Activated naive CD4-positive, alpha-beta T cell treated with anti-CD3 and anti-CD28 coated beads, Interleukin-2, amount 50 U/mL, for 72 hours (primary cell): Measurements from ENCODE around the gene STAC3. TPM values are rescaled to one million over a fixed set of nuclear protein-coding genes. Genes with fewer than 3 reads are reported as not detected.
A peak's percentile ranks its signal among the peaks of the same experiment; 100 is the strongest.

Experiments
- ATAC-seq, 2 donors: fragments of 150-1000 bp; cut with Tn5 transposase; 2 replicates each; pipeline ENCODE4 v1.10.0; 2021; ENCODE audit warnings: mild to moderate bottlenecking in 2 of 2, moderate library complexity in 2 of 2
- DNase-seq, 2 donors: peaks; one replicate each; pipeline ENCODE4 v3.0.0; 2021 to 2022; ENCODE audit warnings: low spot score in 2 of 2
- H3K27ac Mint-ChIP-seq, 2 donors: one replicate each; pipeline ENCODE4 v1.8.0; 2022; ENCODE audit warnings: mild to moderate bottlenecking in 2 of 2, mixed read lengths in 2 of 2
- H3K36me3 Mint-ChIP-seq, 2 donors: one replicate each; pipeline ENCODE4 v1.8.0; 2022; ENCODE audit warnings: mixed read lengths in 2 of 2
- H3K9me3 Mint-ChIP-seq, 2 donors: one replicate each; pipeline ENCODE4 v1.8.0; 2022; ENCODE audit warnings: mixed read lengths in 2 of 2
- total RNA-seq, 2 donors: library from RNA; stranded (reverse); gene quantifications; one replicate each; pipeline ENCODE4 v1.2.3, GENCODE V29; 2022

The STAC3 gene
- total RNA-seq, 2 donors from 2014 or later = 2.8 to 5.4 TPM

DNA sequence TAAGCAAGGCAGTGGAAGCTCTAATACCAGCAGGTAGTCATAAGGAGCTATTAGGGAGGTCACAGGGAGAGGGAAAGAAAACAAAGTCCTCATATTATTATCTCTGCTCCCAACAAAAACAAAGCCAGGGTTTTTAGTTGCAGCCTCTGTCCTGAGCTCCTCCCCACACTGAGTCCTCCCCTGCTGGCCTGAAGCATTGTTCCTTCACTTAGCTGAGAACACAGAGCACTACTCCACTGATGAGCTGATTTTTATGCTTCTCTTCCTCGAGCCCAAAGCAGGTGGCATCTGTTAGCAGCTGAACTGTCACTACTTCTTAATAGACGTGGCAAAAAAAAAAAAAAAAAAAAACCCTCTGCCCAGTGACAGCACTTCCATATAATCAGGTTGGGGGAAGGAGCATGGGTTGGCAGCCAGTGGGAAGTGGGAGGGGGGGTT lies 10.5 kb upstream of the STAC3 start:
- Mint-ChIP-seq H3K36me3 (no peaks in the 10 kb centered on the region), H3K27ac (no peak overlapping the region), H3K9me3 (no peaks in the 10 kb centered on the region)
- no peak for DNase-seq
- no peak for ATAC-seq

DNA sequence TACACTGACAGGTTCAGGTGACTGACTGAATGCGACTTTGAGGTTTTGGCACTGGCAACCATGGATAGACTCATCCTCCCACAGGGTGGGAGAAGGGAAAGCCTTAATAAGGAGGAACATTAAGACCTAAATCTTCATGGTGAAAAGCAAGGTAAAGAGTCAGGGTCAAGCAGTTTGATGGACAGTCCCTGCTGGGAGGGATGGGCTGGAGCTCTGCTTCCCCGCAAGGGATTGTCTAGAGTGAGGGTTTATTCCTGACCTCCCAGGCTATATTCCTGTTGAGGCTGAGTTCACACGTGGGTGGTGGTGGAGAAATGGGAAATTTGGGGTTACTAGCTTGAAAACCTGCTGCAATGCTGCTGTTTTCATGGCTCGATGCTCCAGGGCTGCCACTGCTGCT lies 9.4 kb upstream of the STAC3 start:
- DNase-seq (no peak), ATAC-seq (no peak)
- no peak overlapping the region for H3K27ac Mint-ChIP-seq
- H3K36me3 Mint-ChIP-seq = no peaks in the 10 kb centered on the region
- H3K9me3 Mint-ChIP-seq = no peaks in the 10 kb centered on the region

DNA sequence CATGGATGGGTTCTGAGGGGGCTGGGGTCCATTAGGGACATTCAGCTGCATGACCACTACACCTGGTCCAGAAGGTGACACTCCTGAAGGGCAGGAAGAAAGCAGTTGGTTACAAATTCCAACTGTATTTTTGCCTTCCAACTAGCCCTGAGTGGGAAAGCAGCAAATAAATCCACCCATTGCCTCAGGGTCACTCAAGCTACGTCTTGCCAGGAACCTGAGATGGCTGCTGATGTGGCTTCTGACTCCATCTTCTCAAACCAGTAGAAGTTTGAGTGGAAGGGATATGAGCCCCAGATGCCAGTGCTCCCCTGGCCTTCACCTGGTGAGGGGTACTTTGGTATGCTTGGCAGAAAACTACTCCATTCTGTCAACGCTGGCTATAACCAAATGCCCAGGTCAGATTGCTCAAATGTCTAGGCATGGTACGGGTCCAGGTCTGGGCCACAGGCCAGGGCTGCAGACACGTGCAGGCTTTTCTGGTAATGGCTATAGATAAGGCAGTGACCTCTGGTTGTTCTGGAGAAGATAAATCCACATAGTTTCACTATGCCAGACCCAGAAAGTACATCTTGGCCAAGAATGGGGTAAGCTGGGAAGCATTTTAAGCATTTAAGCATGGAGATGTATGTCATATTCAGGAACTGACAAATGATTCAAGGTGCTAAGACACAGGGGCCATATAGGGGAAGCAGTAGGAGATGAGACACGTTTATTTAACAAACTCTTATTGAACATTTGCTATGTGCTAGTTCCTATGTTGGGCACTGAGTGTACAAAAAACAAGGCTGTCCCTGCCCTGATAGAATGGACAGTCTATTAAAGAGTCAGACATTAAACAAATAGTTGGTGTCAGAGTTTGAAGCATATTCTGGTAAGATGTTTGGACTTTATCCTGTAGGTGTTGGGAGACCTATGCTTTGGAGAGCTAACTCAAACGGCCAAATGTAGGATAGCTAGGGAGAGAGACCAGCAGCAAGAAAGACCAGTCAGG lies 8.3 kb upstream of the STAC3 start:
- no peaks in the 10 kb centered on the region for H3K9me3 Mint-ChIP-seq
- no peak overlapping the region for H3K27ac Mint-ChIP-seq
- ATAC-seq = no peak
- no peak for DNase-seq
- no peaks in the 10 kb centered on the region for H3K36me3 Mint-ChIP-seq

DNA sequence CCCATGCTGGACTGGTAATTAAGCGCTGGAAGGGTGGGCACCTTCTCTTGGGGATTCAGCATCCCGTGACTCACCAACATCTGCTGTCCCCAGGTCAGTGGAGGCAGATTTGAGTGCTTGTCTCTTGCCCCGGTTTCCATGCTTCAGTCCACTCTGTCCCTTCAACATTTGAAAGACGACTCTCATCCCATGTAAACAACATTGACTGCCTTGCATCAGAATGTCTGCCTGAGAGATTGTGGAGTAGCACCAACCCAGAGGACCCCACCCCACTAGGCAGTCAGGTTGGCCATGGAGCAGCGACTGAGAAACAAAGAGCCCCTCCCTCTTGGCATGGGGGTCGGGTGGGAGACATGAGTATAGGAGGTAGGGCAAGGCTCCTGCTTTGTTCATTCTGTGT lies 4.9 kb upstream of the STAC3 start:
- H3K27ac Mint-ChIP-seq = no peak overlapping the region
- H3K36me3 Mint-ChIP-seq = no peaks in the 10 kb centered on the region
- no peak for DNase-seq
- H3K9me3 Mint-ChIP-seq = no peaks in the 10 kb centered on the region
- ATAC-seq = no peak

DNA sequence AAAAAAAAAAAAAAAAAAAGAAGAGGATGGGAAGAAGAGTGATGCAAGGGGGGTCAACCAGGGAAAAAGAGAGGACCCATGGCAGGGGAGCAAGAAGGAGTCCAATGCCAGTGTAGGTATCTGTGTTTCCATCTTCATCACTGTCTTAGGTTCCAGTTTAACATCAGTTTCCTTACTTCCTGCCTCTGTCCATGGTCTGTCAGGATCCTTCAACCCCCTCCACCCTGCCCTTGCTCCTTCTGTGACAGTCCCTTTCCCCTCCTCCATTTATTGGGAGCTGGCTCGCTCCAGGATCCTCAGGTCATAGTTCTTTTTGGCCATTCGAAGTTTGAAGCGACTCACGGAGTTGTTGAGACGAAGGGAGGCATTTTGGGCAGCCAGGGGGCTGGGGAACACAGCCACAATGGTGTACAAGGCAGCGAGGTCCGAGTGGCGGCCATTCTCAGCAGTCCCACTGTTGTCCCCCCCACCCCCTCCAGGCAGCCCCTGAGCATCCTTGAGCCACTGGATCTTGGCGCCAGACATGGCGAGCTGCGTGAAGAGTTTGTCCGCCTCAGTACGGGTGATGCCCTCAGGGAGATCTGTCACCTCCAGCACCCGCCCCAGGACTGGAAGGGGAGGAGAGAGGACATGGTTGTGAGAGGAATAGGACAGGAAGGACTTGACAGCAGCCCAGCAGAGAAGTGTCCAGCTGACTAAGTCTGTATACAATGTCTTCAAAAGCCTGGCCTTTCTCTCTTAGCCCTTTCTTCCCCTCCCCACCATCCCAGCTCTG lies 3.7 kb upstream of the STAC3 start:
- H3K27ac Mint-ChIP-seq = peak overlapping the region in 1 of 2 donors; percentile 24
- H3K36me3 Mint-ChIP-seq = no peaks in the 10 kb centered on the region
- ATAC-seq (no peak), DNase-seq (no peak)
- H3K9me3 Mint-ChIP-seq = no peaks in the 10 kb centered on the region

DNA sequence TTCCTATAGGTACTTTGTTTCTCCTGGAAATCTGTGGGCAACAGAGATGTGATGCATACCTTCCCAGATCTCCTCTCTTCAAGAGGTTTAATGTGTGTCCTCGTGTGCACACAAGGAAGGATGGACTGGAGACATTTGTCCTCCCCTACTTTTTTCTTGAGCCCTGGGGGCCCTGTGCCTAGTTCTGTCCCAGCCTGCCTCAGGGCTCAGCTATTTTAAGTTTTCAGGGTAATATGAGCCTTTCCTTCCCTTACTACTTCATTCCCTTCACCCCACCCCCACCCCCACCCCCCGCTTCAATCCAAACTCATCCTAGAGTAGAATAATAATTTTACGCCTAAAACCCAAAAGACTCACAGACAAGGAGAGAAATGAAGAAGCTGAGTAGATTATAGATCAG lies 446 bp downstream of the STAC3 start:
- no peaks in the 10 kb centered on the region for H3K36me3 Mint-ChIP-seq

DNA sequence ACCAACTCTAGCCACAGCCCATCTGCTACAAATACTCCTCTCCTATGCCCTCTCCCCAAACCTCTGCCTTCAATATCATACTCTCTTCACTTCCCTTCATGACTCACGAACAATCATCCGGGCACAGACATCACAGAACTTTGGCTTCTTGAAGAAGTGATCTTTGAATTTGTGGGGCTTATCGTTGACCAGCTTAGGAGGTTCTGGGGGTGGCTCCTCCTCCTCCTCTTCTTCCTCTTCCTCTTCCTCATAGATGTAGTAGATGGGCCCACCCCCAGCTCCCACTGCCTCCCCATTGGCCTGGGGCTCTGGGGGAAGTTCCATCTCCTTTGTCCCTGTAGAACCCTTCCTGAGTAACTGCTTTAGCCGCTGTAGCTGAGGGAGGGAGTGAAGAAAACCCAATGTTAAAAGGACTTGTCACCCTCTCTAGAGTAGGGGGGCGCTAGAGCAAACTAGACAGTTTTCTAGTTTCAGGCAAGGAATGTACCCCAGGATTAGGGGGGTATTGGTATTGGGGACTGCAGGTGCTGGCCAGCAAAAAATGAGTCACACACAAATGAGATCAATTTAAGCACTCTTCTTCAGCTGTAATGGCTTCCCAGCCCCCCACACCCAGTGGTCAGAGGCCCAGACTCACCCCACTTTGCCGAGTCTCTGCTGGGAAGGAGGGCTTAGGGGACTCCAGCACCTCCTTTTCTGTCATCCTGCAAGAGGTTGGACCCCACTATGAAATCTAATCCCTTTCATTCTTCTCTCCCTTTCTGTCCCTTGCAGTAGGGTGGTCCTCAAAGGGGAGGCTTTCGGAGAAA lies 1.8 kb downstream of the STAC3 start:
- Mint-ChIP-seq H3K36me3 (no peaks in the 10 kb centered on the region), H3K27ac (no peak overlapping the region), H3K9me3 (no peaks in the 10 kb centered on the region)
- DNase-seq = no peak
- peak; percentile 34 to 51 for ATAC-seq

More for the DNA sequence above, 446 bp downstream of the STAC3 start:
- DNase-seq = no peak
- no peak overlapping the region for H3K27ac Mint-ChIP-seq
- no peaks in the 10 kb centered on the region for H3K9me3 Mint-ChIP-seq
- no peak for ATAC-seq

DNA sequence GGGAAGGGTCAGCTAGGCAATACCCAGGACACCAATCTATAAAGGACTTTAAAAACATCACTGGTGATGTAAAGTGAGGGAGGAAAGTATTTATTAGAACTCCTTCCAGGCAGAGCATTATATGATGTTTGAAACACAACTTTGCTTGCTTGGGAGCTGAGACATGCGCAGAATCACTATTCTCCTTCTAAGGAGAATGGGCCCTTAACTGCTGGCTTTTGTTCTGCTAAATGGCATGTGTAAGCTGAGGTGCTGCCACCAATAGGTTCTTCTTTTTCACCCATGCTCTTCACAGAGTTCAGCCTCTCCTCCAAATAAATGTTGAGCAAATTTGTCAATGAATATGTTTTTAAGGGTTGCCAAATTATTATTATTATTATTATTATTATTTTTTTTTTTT lies 3.9 kb downstream of the STAC3 start:
- Mint-ChIP-seq H3K9me3 (no peaks in the 10 kb centered on the region), H3K36me3 (no peaks in the 10 kb centered on the region), H3K27ac (no peak overlapping the region)
- ATAC-seq (no peak), DNase-seq (no peak)

DNA sequence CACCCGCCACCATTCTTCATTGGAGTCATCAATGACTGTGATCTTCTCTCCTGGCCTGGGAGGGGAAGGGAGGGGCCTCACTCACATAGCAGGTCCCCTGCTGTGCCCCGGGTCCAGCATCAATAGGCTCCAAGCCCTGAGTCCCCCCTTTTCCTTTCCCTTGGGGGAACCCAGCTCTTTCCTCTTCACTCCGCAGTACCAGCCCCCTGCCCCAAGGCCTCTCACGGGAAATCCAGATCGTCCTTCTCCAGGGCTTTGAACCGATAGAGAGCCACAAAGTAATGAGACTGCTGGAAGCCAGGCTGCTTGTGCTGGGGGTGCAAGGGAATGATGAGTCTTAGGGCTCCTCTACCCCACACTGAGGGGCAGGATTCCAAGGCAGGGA lies 6.7 kb downstream of the STAC3 start:
- ATAC-seq (no peak), DNase-seq (no peak)
- H3K9me3 Mint-ChIP-seq = no peaks in the 10 kb centered on the region
- H3K27ac Mint-ChIP-seq = no peak overlapping the region
- H3K36me3 Mint-ChIP-seq = no peaks in the 10 kb centered on the region

DNA sequence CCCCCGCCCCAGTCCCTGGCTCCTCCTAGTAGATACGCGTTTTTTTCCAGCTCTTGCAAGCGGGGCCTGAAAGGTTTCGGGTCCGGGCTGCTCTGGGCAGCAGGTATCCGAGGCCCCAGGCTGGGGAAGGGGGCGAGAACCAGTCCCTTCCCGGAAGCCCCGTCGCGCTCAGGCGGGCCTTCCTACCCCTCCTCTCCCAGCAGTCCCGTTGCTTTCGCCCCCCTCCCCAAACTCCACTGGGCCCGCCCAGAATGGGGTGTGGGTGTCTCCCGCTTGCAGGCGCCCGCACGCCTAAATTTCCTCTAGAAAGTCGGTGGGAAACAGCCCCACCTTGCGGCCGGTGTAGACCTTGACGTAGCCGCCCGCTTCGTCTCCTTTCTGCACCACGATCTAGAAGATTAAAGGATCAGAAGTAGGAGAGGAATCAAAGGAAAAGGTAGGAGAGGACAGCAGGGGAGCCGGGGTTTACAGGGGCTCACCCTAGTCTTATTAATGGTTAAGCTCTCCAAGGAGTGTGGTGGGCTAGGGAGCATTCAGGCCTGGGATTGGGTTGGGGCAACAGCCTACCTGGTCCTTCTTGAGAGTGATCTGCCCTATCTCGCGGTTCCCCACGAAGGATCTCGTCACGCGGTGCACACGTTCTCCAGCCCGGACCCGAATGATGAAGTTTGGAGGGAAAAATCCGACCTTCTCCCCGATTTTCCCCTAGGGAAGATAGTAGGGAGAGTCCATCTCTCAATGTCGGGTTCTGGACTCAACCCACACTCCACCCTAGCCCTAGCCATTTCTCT lies 7.3 kb downstream of the STAC3 start:
- H3K9me3 Mint-ChIP-seq = no peaks in the 10 kb centered on the region
- ATAC-seq (peak; percentile 25 to 28), DNase-seq (peak; percentile 76 to 93)
- peaks cover 0 to 3% of the 10 kb centered on the region in 2 donors for H3K36me3 Mint-ChIP-seq
- H3K27ac Mint-ChIP-seq = peak overlapping the region in 1 of 2 donors; percentile 78

DNA sequence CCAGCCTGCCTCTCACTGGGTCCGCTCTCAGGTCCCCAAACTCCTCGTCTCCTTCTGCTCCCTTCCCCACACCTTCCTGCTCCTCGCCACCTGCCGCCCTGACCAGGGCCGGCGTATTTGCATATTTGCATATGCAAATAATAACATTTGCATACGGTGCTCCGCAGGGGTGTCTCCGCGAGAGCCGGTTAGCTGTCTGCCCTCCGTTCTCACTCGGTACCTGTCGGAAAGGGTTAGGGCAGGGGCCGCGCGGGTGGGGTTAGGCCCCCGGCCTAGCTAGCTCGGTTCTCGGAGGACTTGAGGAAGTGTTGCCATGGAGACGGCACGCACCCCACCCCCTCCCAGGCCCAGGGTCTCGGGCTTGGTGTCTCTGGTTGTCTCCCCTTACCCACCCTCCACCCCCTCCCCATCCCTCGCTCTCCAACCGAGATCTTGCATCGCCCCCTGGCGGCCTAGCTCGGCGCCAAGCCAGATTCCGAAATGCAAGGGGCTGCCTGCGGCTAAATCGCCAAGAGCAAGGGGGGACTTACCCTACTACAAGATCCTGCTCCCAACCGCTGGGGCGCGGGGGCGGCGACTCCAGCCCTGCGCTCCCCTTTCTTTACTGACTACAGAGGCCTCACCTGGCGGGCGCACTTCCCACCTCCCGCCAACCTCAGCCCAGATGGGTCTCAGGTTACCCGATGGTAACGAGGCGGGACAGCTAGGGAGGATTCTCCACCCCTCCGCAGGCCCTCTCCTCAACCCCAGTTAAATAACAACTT lies 8.1 kb downstream of the STAC3 start:
- Mint-ChIP-seq H3K27ac (no peak overlapping the region), H3K36me3 (peaks cover 0 to 4% of the 10 kb centered on the region in 2 donors)
- ATAC-seq = peak; percentile 15 to 35

DNA sequence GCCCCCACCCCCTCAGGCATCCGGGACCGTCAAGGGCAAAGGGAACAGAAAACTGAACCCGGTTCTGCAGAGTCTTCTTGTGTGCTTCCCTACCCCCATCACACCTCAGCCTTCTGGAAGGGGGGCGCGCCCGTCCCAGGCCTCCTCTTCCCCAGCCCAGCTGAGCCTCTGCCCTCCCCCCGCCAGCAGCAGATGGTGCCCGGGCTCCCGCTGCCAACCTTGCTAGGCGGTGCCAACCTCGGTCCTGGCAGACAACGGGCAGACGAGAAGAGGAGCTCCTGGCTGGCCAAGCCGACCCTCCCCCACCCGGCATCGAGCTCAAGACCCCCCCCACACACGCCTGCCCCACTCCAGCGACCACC lies 8.7 kb downstream of the STAC3 start:
- H3K27ac Mint-ChIP-seq = no peak overlapping the region
- H3K36me3 Mint-ChIP-seq = peaks cover 0 to 4% of the 10 kb centered on the region in 2 donors
- no peaks in the 10 kb centered on the region for H3K9me3 Mint-ChIP-seq
- no peak for DNase-seq
- no peak for ATAC-seq

More for the DNA sequence above, 8.1 kb downstream of the STAC3 start:
- DNase-seq = peak in 1 of 2 donors; percentile 87
- H3K9me3 Mint-ChIP-seq = no peaks in the 10 kb centered on the region

DNA sequence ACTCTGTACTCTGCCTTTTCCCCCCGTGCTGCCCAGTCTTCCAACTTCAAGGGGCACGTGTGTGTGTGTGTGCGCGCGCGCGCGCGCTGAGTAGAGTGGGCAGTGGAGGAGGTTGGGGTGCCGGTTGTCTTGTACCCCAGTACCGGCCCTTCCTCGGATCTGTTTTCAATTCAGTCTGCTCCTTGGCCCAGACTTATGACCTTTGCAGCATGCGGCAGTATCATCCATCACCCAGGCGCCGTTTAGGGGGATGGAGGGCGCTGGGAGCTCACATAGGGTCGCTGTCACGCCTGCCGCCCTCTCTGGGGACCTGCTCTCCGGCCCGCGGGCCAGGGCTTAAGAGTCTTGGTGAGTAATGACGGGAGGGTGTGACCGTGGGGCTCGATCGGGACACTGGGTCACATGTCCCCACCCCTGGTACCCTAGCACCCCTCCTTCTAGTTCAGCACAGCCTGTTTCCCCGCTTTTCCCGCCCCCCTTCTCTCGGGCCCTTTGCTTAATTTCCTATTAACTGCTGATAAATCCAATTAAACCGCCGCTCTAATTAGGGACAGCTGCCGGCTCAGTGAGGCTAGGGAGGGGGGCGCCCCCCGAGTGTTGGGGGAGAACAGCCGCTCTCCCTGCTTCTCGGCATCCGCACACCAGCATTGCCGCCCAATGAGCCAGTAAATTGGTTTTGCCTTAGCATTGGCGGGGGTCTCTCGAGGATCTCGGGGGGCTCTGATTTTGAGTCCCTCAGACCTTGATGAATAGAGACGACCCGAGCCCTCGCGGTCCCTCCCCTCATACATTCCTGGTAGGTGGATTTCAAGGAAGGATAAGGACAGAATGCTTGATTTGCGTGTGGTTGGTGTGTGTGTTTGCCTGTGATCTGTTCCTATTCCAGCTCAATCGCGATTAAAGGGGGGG lies 9.3 kb downstream of the STAC3 start:
- H3K27ac Mint-ChIP-seq = no peak overlapping the region
- DNase-seq (no peak), ATAC-seq (no peak)

DNA sequence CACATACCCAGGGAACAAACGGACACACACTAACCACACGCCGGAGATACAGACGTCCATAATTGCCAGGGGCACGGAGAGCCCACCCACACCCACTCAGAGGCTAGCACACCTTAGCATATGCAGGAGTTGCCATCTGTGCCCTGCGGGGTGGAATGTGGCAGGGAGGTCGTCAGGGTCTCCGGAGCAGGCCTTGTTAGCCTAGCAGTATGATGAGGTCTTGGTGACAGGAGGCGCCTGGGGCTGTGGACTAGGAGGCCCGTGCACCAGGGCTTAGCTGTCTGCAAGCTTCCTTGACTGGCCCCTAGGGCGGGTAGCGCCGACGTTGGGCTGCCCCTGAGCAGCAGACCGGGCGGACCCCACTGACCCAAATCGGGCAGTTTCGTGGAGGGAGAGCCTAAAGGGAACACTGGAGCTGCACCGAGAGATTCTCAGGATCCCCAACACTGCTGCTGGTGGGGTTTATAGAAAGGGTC lies 10.0 kb downstream of the STAC3 start:
- DNase-seq = no peak
- H3K27ac Mint-ChIP-seq = no peak overlapping the region
- H3K36me3 Mint-ChIP-seq = peaks cover 0 to 4% of the 10 kb centered on the region in 2 donors
- peak in 1 of 2 donors; percentile 7 for ATAC-seq
- no peaks in the 10 kb centered on the region for H3K9me3 Mint-ChIP-seq

More for the DNA sequence above, 9.3 kb downstream of the STAC3 start:
- no peaks in the 10 kb centered on the region for H3K9me3 Mint-ChIP-seq
- H3K36me3 Mint-ChIP-seq = peaks cover 0 to 4% of the 10 kb centered on the region in 2 donors
